GM18951 (cell line): ENCODE results near the gene SGMS2.
"Not testable (repeated sequence)": the region's sequence is repeated elsewhere in the genome, so short reads cannot be mapped to it uniquely, and the experiment has no call there.

ENCODE experiments used
- POLR2A ChIP-seq: IDR thresholded peaks from 4 replicates; pipeline ENCODE4 v1.6.1; 2011; ENCODE audit warnings: mild to moderate bottlenecking; ENCODE audit not compliant: insufficient read length, insufficient read depth; ENCODE audit errors: extremely low read depth
- in situ Hi-C: fragments of 300-500 bp; cut with MboI; formaldehyde crosslinking; loops from one replicate; pipeline ENCODE4 v1.12.0; 2022; ENCODE audit warnings: low sequenced_read_pairs, mixed read lengths, inconsistent platforms; ENCODE audit not compliant: unreplicated experiment

SGMS2 gene

DNA sequence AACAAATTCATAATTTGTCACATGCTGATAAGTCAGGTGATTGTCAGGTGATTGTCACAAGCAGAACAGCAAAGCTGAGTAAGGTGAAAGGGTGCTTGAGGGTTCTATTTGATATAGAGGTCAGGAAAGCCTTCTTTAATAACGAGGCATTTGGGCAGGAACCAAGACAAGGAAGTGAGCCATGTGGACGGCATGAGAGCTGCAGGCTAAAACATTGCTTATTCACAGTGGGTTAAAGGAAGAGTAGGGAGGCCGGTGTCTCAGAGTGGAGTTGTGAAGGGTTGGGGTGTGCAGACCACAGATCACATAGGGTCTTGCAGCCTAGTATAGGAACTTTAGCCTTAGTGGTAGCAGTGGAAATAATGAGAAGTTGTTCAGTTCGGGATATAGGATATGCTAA is 75.3 kb downstream of the SGMS2 start:
- no peak for TF ChIP-seq POLR2A
- in situ Hi-C loops = no loop called here

DNA sequence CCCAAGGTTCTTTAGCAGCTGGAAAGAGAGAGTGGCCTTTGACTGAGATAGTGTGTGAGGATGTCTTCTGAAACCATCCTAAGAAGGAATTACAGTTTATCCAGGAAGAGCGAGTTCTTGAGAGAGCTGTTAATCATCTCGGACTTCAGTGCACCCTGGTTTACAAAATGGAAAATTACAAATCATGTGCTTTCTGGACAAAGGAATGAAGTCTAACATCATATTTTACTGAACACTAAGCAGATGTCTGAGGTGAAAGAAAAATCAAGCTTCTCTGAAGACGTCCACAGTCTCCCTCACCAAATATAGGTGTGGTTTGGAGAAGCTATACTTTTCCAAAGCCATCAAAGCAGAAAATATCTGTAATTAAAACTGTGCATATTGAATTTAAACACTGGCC is 75.8 kb downstream of the SGMS2 start:
- no peak for TF ChIP-seq POLR2A
- in situ Hi-C loops = no loop called here

DNA sequence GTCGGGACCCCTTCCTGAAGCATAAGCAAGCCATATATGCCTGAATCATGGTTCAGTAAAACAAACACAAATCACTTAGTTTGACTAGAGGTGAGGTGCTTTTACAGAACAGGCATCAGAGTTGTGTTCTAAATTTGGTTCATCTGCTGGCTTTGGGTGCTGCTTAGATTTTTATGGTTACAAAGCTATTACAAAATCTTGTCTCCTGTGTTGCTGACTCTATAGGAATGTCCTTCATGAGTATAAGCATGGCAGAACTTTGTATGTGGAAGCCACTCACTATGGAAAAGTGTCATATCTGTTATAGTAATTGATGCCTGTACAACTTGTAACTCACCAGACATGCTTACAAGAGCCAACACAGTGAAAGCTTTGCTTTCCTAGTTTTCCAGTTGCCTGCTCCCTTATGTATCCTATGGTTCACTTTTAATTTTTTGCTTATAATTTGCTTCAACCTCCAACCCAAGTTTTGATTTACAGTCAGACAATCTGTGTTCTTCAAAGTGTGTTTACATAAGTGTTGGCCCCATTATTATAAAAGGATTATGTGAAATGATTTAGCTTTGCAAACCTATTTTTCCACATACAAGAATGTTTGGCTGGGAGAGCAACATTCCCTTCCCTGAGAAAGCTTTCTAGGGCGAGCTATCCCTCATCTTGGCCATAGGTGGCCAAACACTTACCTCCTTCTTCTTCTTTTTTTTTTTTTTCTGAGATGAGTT is 76.6 kb downstream of the SGMS2 start:
- in situ Hi-C loops = no loop called here
- TF ChIP-seq POLR2A = no peak

DNA sequence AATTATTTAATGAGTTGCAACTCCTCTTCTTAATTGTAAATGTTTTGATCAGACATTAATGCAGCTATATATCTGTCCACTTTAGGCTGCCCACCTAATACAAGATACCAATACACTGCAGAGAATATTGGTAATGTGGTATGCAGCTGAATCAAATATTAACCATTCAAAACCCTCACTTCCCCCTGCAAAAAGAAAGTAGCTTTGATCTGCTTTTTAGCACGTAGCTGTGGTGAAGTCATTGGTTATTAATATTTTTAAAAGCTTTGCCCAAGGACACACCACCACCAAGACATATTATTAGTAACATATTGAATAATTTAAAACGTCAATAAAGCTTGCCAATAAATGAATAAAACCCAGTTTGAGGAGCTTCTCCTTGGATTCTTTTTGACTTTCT is 78.0 kb downstream of the SGMS2 start:
- in situ Hi-C loops = no loop called here
- no peak for TF ChIP-seq POLR2A

DNA sequence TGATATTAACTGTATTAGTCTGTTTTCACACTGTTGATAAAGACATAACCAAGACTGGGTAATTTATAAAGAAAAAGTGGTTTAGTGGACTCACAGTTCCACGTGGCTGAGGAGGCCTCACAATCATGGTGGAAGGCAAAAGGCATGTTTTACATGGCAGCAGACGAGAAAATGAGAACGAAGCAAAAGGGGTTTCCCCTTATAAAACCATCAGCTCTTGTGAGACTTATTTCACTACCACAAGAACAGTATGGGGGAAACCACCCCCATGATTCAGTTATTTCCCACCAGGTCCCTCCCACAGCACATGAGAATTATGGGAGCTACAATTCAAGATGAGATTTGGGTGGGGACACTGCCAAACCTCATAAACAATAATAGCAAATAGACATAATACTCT is 80.3 kb downstream of the SGMS2 start:
- in situ Hi-C loops = not testable (repeated sequence)

DNA sequence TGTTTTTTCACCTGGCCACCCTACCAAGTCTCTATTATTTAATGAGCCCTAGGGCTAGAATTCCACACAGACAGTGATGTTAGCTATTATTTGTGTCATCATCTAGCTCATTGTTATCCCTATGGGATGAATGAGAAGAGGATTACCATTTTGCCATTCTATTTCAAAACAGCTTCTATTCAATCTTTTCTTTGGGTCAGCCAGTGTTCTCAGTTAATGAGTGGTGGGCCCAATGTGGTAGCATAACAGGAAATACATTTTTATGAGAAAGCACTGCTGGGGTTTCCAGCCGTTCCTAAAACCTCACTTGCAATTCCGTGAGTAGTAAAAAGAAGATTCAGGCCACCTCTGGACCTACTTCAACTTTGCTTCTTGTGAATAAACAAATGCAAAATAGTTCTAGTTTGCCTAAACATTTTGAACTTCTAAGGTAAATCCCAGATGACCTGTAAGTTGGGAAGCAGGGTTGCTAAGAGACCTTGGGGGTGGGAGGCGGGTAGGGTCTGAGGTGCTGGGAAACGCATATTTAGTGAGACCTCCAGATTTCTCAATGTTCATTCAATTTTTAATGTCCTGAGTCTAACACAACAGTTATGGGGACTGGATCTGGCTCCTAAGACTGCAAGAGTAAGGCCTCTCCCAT is 81.8 kb downstream of the SGMS2 start:
- TF ChIP-seq POLR2A = no peak
- in situ Hi-C loops = no loop called here

DNA sequence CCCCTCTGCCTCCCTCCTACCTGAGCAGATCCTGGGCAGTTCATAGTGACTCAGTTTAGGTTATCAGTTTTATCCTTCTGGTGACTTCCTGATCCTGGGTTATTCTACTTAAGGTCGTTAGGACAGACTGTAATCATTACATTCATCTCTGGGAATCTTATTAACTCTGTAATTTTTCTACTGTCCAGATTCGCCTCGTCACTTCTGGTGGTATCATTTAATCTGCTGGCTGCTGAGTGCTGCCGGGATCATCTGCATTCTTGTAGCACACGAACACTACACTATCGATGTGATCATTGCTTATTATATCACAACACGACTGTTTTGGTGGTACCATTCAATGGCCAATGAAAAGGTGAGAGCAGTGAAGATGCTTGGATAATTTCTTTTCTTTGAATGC is 83.6 kb downstream of the SGMS2 start:
- in situ Hi-C loops = no loop called here
- no peak for TF ChIP-seq POLR2A

DNA sequence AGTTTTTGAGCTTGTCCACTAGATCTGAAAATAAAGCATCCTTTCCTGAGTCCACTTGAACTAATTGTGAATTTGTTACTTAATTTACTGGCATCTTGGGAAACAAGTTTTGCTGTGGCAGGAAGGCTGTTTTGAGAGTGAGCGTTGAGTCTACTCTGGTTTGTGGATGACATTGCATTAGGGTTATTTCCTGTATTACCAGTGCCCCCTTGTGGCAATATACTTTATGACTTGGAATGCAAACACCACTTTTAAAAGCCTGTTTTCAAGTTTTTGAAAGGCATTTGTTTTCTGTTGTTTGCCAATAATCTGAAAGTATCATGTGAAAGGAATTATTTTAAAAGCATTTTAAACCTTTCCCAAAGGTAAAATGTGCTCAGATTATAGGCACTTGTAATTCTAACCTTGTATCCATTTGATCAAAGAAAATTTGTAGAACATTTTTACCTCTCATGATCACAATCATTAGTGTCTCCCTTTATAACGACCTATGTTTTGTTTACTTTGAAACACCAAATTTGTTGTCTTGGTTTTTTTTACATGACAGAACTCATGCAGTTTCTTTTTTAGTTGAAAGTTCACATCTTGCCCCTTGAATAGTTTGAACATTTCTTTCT is 88.7 kb downstream of the SGMS2 start:
- in situ Hi-C loops = loop anchor here (10.0 kb wide), 1 partner anchor 159 kb away; no protein-coding TSS in a partner anchor

DNA sequence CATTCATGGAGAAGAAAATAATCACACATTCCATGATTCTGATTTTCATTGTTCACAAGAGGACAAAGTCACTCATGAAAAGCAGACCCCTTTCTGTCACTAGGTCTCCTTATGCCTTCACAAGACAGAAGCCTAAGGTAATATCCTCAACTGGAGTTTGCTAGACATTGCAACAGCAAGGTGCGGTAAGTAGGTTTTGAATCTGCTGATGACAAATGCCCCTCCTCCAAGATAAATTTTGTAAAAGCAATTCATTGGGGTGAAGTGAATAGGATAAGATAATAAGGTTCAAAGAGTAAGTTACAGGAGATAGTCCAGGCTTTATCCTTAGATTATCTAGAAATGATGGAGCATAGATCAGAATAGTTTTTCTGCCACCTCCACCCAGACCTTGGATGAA is 90.5 kb downstream of the SGMS2 start:
- in situ Hi-C loops = loop anchor here (10.0 kb wide), 1 partner anchor 160 kb away; no protein-coding TSS in a partner anchor
- no peak for TF ChIP-seq POLR2A

More for the DNA sequence above, 88.7 kb downstream of the SGMS2 start:
- TF ChIP-seq POLR2A = no peak

DNA sequence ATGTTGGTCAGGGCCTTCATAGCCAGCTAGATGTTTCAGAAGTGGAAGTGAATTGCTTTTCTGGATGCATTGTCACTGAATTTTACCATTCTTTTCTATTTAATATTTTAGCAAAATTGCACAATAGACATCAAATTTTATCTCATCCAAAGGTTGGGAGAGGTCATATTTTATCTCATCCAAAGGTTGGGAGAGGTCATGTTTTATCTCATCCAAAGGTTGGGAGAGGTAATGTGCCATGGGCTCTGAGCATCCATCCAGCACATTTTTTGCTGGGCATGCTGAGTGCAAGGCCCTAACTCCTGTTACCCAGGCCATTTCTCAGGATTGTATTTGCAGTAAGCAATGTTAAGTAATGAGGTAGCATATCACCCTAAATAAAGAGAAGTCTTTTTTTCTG is 91.9 kb downstream of the SGMS2 start:
- no peak for TF ChIP-seq POLR2A

DNA sequence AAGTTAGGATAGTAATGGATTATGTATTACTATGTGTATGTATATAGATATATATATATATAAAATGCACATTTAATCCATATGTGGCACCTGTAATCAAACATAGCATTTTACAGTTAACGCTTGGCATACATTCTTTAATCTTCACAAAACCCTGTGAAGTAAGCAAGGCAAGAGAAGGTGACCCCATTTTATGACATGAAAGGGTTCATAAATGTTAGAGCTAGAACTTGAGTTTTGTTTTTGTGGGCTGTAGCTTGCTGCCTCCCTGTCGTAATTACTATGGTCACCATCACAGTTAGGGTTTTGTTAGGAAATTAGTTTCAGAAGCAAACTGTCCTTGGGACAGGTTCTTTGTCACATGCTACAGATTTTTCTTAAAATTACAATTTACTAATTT is 92.8 kb downstream of the SGMS2 start:
- in situ Hi-C loops = loop anchor here (10.0 kb wide), 1 partner anchor 163 kb away; no protein-coding TSS in a partner anchor

More for the DNA sequence above, 91.9 kb downstream of the SGMS2 start:
- in situ Hi-C loops = loop anchor here (10.0 kb wide), 1 partner anchor 162 kb away; no protein-coding TSS in a partner anchor

DNA sequence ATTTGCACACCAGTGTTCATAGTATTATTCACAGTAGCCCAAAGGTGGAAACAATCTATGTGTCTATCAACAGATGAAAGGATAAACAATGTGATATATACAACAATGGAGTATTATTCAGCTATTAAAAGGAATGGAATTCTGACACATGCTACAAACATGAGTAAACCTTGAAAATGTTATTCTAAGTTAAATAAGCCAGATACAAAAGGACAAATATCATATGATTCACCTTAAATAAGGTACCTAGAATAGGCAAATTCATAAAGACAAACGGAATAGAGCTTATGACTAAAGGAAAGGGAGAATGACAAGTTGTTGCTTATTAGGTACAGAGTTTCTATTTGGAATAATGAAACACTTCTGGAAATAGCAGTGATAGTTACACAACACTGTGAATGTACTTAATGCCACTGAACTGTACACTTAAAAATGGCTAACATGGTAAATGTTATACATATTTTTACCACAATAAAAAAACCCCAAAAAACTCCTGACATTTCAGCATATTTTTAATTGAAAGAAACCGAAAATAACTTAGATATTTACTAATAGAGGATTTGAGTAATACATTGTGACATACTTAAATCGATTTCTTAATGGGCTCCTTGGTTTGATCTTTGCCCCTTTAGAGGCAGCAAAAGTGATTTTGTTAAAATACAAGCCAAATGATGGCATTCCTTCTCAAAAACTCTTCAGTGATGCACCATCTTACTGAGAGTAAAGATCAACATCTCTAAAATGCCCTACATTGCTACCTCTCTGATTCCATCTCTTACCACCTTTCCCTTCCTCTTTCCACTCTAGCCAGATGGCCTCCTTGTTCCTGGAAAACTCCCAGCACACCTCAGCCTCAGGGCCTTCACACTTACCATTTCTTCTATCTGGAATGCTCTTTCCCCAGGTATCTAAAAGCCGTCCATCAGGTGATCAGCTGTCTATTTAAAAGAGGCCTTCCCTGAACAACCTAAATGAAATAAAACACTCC is 98.0 kb downstream of the SGMS2 start:
- no peak for TF ChIP-seq POLR2A
- in situ Hi-C loops = no loop called here

More for the DNA sequence above, 92.8 kb downstream of the SGMS2 start:
- no peak for TF ChIP-seq POLR2A

DNA sequence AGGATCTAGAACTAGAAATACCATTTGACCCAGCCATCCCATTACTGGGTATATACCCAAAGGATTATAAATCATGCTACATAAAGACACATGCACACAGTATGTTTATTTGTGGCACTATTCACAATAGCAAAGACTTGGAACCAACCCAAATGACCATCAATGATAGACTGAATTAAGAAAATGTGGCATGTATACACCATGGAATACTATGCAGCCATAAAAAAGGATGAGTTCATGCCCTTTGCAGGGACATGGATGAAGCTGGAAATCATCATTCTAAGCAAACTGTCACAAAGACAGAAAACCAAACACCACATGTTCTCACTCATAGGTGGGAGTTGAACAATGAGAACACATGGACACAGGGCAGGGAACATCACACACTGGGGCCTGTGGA is 101.0 kb downstream of the SGMS2 start:
- in situ Hi-C loops = not testable (repeated sequence)

DNA sequence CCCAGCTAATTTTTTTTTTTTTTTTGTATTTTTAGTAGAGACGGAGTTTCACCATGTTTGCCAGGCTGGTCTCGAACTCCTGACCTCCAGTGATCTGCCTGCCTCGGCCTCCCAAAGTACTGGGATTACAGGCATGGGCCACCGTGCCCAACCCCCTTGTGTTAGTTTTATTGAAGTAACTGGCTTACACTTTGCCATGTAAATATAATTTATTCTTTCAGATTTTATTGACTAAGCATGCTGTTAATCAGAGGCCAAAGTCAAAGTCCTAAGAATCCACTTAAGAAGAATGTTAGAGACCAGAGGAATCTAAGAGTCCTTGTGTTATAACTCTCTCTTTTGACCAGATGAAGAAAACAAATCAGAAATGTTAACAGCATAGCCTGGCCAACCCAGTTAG is 102.1 kb downstream of the SGMS2 start:
- in situ Hi-C loops = not testable (repeated sequence)
